ENCODE results near the gene NAA25. TPM values are rescaled to one million over a fixed set of nuclear protein-coding genes. Genes with fewer than 3 reads are reported as not detected.

The NAA25 gene
- total and polyA plus RNA-seq, 9 of the 15 experiments (the other 6 are each of a cell fraction or from before 2014, with no cell fraction given), result 26.6 to 59.6 (median 48.9) TPM

- TF ChIP-seq, protein P1, sequence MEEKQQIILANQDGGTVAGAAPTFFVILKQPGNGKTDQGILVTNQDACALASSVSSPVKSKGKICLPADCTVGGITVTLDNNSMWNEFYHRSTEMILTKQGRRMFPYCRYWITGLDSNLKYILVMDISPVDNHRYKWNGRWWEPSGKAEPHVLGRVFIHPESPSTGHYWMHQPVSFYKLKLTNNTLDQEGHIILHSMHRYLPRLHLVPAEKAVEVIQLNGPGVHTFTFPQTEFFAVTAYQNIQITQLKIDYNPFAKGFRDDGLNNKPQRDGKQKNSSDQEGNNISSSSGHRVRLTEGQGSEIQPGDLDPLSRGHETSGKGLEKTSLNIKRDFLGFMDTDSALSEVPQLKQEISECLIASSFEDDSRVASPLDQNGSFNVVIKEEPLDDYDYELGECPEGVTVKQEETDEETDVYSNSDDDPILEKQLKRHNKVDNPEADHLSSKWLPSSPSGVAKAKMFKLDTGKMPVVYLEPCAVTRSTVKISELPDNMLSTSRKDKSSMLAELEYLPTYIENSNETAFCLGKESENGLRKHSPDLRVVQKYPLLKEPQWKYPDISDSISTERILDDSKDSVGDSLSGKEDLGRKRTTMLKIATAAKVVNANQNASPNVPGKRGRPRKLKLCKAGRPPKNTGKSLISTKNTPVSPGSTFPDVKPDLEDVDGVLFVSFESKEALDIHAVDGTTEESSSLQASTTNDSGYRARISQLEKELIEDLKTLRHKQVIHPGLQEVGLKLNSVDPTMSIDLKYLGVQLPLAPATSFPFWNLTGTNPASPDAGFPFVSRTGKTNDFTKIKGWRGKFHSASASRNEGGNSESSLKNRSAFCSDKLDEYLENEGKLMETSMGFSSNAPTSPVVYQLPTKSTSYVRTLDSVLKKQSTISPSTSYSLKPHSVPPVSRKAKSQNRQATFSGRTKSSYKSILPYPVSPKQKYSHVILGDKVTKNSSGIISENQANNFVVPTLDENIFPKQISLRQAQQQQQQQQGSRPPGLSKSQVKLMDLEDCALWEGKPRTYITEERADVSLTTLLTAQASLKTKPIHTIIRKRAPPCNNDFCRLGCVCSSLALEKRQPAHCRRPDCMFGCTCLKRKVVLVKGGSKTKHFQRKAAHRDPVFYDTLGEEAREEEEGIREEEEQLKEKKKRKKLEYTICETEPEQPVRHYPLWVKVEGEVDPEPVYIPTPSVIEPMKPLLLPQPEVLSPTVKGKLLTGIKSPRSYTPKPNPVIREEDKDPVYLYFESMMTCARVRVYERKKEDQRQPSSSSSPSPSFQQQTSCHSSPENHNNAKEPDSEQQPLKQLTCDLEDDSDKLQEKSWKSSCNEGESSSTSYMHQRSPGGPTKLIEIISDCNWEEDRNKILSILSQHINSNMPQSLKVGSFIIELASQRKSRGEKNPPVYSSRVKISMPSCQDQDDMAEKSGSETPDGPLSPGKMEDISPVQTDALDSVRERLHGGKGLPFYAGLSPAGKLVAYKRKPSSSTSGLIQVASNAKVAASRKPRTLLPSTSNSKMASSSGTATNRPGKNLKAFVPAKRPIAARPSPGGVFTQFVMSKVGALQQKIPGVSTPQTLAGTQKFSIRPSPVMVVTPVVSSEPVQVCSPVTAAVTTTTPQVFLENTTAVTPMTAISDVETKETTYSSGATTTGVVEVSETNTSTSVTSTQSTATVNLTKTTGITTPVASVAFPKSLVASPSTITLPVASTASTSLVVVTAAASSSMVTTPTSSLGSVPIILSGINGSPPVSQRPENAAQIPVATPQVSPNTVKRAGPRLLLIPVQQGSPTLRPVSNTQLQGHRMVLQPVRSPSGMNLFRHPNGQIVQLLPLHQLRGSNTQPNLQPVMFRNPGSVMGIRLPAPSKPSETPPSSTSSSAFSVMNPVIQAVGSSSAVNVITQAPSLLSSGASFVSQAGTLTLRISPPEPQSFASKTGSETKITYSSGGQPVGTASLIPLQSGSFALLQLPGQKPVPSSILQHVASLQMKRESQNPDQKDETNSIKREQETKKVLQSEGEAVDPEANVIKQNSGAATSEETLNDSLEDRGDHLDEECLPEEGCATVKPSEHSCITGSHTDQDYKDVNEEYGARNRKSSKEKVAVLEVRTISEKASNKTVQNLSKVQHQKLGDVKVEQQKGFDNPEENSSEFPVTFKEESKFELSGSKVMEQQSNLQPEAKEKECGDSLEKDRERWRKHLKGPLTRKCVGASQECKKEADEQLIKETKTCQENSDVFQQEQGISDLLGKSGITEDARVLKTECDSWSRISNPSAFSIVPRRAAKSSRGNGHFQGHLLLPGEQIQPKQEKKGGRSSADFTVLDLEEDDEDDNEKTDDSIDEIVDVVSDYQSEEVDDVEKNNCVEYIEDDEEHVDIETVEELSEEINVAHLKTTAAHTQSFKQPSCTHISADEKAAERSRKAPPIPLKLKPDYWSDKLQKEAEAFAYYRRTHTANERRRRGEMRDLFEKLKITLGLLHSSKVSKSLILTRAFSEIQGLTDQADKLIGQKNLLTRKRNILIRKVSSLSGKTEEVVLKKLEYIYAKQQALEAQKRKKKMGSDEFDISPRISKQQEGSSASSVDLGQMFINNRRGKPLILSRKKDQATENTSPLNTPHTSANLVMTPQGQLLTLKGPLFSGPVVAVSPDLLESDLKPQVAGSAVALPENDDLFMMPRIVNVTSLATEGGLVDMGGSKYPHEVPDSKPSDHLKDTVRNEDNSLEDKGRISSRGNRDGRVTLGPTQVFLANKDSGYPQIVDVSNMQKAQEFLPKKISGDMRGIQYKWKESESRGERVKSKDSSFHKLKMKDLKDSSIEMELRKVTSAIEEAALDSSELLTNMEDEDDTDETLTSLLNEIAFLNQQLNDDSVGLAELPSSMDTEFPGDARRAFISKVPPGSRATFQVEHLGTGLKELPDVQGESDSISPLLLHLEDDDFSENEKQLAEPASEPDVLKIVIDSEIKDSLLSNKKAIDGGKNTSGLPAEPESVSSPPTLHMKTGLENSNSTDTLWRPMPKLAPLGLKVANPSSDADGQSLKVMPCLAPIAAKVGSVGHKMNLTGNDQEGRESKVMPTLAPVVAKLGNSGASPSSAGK (IDR thresholded peaks at IDR 0.05), result 0 out of 2 replicates have a peak, but pooled peaks have one; percentile 10
- TF ChIP-seq, protein P2, sequence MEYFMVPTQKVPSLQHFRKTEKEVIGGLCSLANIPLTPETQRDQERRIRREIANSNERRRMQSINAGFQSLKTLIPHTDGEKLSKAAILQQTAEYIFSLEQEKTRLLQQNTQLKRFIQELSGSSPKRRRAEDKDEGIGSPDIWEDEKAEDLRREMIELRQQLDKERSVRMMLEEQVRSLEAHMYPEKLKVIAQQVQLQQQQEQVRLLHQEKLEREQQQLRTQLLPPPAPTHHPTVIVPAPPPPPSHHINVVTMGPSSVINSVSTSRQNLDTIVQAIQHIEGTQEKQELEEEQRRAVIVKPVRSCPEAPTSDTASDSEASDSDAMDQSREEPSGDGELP (CRISPR knock-in tag; IDR thresholded peaks at IDR 0.05; ENCODE audit: borderline replicate concordance), result peak; percentile 93
- TF ChIP-seq TAF1 (IDR thresholded peaks at IDR 0.05; ENCODE audit: control insufficient read depth, extremely low read depth, insufficient read depth, low read length, severe bottlenecking) (peak; percentile 28), THAP7 (CRISPR knock-in tag; IDR thresholded peaks at IDR 0.05) (0 out of 2 replicates have a peak, but pooled peaks have one; percentile 36), MBD2 (IDR thresholded peaks at IDR 0.05; ENCODE audit: borderline replicate concordance, low read depth) (peak; percentile 23; the same call in 1 of the 2 replicates), ZBED1 (IDR thresholded peaks at IDR 0.05) (peak; percentile 75; the same call in 1 of the 2 replicates), MTA3 (IDR thresholded peaks at IDR 0.05; ENCODE audit: borderline replicate concordance) (peak; percentile 61; the same call in 1 of the 2 replicates), POLR2AphosphoS5 (IDR thresholded peaks at IDR 0.05; ENCODE audit: control insufficient read depth, insufficient read depth, low read depth, low read length) (peak; percentile 71), CEBPG (CRISPR knock-in tag; IDR thresholded peaks at IDR 0.05) (peak; percentile 49; the same call in 1 of the 2 replicates), CEBPG (tag; conservative IDR thresholded peaks at IDR 0.05 in 1 of 2, IDR thresholded peaks at IDR 0.05 in 1 of 2) (peak; percentile 74 to 83), ZNF384 (IDR thresholded peaks at IDR 0.05; ENCODE audit: low read depth, low read length) (no peak), ZNF830 (CRISPR knock-in tag; IDR thresholded peaks at IDR 0.05) (no peak)
Observed at GRCh38 chr12:112116232-112117060, 7.9 kb upstream of the NAA25 start (continued).
